GM12873 (cell line): ENCODE measurements around the gene ARHGEF11.
A peak's percentile ranks its signal among the peaks of the same experiment; 100 is the strongest.

Experiments used
- CTCF ChIP-seq: IDR thresholded peaks from 2 replicates; pipeline ENCODE4 v1.5.1; 2012; ENCODE audit warnings: low read depth, mild to moderate bottlenecking, moderate library complexity, low read length, control low read depth; ENCODE audit not compliant: insufficient read depth; ENCODE audit errors: missing control alignments

ARHGEF11 gene

GRCh38 chr1:156958247-156958714 lies 87.3 kb downstream of the ARHGEF11 start:
- TF ChIP-seq CTCF = no peak

DNA sequence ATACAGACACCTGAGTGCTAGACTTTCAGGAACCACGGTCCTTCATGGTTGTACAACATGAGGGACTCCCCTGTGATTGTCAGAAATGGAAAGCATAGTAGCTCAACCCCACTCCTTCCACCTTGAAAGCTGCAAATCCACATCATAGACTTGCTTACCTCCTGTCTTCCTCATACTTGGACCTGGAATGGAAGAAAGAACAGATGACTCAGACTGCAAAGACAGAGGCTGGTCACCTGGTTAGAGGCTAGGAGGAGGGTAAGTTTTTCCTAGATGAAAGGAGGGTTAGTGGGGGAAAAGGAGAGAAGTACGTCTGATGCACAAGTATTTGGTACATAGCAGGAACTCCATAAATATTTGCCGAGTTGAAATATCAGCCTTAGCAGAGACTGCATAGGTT lies 87.9 kb downstream of the ARHGEF11 start:
- TF ChIP-seq CTCF = no peak

DNA sequence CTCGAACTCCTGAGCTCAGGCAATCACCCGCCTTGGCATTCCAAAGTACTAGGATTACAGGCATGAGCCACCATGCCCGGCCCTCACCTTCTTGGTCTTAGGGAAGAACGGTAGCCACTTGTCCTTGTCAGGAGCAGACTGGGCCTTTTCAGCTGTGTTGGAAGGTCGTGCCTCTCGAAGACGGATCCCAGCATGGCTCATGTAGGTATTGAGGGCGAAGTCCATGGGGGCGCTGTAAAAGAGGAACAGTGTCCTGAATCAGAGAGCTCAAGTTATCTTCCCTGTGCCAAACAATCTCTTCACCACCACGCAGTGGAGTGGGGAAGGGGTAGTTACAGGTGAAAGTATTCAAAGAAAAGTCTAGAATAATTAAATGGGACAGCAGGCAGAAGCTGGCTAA lies 89.2 kb downstream of the ARHGEF11 start:
- TF ChIP-seq CTCF = no peak

DNA sequence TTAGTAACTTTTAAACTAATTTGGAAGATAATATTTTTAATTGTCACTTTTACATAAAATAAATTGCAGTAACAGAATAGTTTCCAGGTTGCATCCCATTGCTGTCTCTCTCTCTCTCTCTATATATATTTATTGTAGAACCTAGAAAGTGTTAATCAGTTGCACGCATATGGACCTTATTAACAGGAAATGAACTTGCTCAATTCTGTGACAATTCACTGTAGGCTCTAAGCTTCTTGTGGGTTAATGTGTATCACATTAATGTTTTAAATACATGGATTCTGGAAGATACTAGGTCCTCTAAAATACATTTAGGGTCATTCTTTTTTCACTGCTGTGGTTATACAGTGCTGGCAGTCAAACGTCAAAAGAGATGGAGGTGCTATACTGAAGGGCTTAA lies 92.0 kb downstream of the ARHGEF11 start:
- TF ChIP-seq CTCF = no peak

GRCh38 chr1:156951371-156951770 lies 94.2 kb downstream of the ARHGEF11 start:
- no peak for TF ChIP-seq CTCF

DNA sequence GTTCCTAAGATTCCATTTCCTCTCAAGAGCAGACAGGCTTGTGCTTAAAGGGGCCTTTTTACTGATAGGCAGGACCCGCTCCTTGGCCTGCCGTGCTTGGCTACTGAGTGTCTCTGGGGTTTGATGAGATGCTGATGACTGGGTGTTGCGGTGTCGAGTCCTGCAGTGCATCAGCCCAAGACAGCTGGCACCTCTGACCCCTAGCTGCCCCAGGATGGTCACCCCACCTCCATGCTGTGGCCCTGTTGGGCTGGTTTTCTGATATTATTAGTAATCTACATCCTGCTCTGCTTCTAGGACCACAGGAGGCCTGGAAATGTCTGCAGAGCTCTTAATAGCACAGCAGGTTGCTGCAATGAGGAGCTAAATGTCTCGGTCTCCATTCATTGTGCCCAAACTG lies 96.4 kb downstream of the ARHGEF11 start:
- no peak for TF ChIP-seq CTCF

- peak; percentile 51 for TF ChIP-seq CTCF
Measured at GRCh38 chr1:156948708-156949107, 96.8 kb downstream of the ARHGEF11 start.

- TF ChIP-seq CTCF = no peak
Measured at GRCh38 chr1:156947818-156948525, 97.6 kb downstream of the ARHGEF11 start.
